GM23338 (cell line): ENCODE data around the gene RPS25. TPM values are rescaled to one million over a fixed set of nuclear protein-coding genes. Genes with fewer than 3 reads are reported as not detected.
A peak's percentile ranks its signal among the peaks of the same experiment; 100 is the strongest.

Experiments
- ATAC-seq: fragments of 200-7000 bp; cut with Tn5 transposase; 3 replicates; pipeline ENCODE4 v1.9.1; 2020
- DNase-seq: peaks from one replicate; pipeline ENCODE4 v3.0.0-alpha.2; 2015; ENCODE audit warnings: low spot score
- H2AFZ ChIP-seq: fragments of 200-600 bp; sonication (generic); 2 replicates; pipeline ENCODE4 v1.8.0; 2016; ENCODE audit warnings: antibody characterized with exemption, mild to moderate bottlenecking, moderate library complexity
- H3F3A ChIP-seq: fragments of 200-600 bp; sonication (generic); replicated peaks from 2 replicates; pipeline ENCODE4 v1.8.0; 2017; ENCODE audit warnings: antibody characterized with exemption, mixed run types, low read depth
- H3K27ac ChIP-seq: fragments of 200-600 bp; sonication (generic); 2 replicates; pipeline ENCODE4 v1.6.1; 2016; ENCODE audit warnings: low read depth
- H3K27me3 ChIP-seq: fragments of 200-600 bp; sonication (generic); 2 replicates; pipeline ENCODE4 v1.8.0; 2016; ENCODE audit warnings: mild to moderate bottlenecking, mixed run types, moderate library complexity; ENCODE audit not compliant: insufficient read depth
- H3K36me3 ChIP-seq: fragments of 200-600 bp; sonication (generic); 2 replicates; pipeline ENCODE4 v1.8.0; 2016; ENCODE audit warnings: mild to moderate bottlenecking; ENCODE audit not compliant: insufficient read depth
- H3K4me1 ChIP-seq: fragments of 200-600 bp; sonication (generic); 2 replicates; pipeline ENCODE4 v1.8.0; 2016; ENCODE audit warnings: mild to moderate bottlenecking, moderate library complexity; ENCODE audit not compliant: insufficient read depth
- H3K4me2 ChIP-seq: fragments of 200-600 bp; sonication (generic); 2 replicates; pipeline ENCODE4 v1.7.1; 2017; ENCODE audit warnings: mixed run types
- H3K4me3 ChIP-seq: fragments of 200-600 bp; sonication (generic); 2 replicates; pipeline ENCODE4 v1.6.1; 2016; ENCODE audit warnings: mixed run types
- H3K79me2 ChIP-seq: fragments of 200-600 bp; sonication (generic); replicated peaks from 2 replicates; pipeline ENCODE4 v1.8.0; 2017; ENCODE audit warnings: mild to moderate bottlenecking; ENCODE audit not compliant: insufficient read depth
- H3K9me2 ChIP-seq: fragments of 200-600 bp; sonication (generic); 2 replicates; pipeline ENCODE4 v1.8.0; 2017; ENCODE audit not compliant: insufficient read depth
- H4K20me1 ChIP-seq: fragments of 200-600 bp; sonication (generic); replicated peaks from 2 replicates; pipeline ENCODE4 v1.8.0; 2017; ENCODE audit warnings: mild to moderate bottlenecking; ENCODE audit not compliant: insufficient read depth
- H3K27ac Mint-ChIP-seq: 2 replicates; pipeline ENCODE4 v1.8.0; 2020; ENCODE audit warnings: inconsistent platforms, mild to moderate bottlenecking, moderate library complexity, mixed read lengths
- H3K27me3 Mint-ChIP-seq: 3 replicates; pipeline ENCODE4 v1.8.0; 2022; ENCODE audit warnings: low read depth, mild to moderate bottlenecking, moderate library complexity, mixed read lengths, inconsistent platforms; ENCODE audit not compliant: insufficient read depth, poor library complexity
- H3K36me3 Mint-ChIP-seq: 3 replicates; pipeline ENCODE4 v1.8.0; 2021; ENCODE audit warnings: low read depth, mild to moderate bottlenecking, inconsistent platforms, moderate library complexity, mixed read lengths
- H3K4me1 Mint-ChIP-seq: 3 replicates; pipeline ENCODE4 v1.8.0; 2020; ENCODE audit warnings: mild to moderate bottlenecking, inconsistent platforms, mixed read lengths
- H3K4me3 Mint-ChIP-seq: 3 replicates; pipeline ENCODE4 v1.8.0; 2021; ENCODE audit warnings: moderate library complexity, mild to moderate bottlenecking, inconsistent platforms, mixed read lengths
- H3K9me3 Mint-ChIP-seq: 3 replicates; pipeline ENCODE4 v1.8.0; 2020; ENCODE audit warnings: moderate library complexity, mild to moderate bottlenecking, inconsistent platforms, mixed read lengths
- CREB1 ChIP-seq: fragments of 250-450 bp; sonication (Bioruptor Pico); IDR thresholded peaks from 2 replicates; pipeline ENCODE4 v1.5.0; 2020; ENCODE audit warnings: low read depth, mild to moderate bottlenecking, moderate library complexity
- JUNB ChIP-seq: IDR thresholded peaks from one replicate; pipeline ENCODE4 v1.6.1; 2016; ENCODE audit warnings: antibody characterized with exemption; ENCODE audit not compliant: unreplicated experiment
- POLR2AphosphoS5 ChIP-seq: IDR thresholded peaks from 2 replicates; pipeline ENCODE4 v1.6.1; 2016; ENCODE audit warnings: antibody characterized with exemption, low read depth
- ZNF114 ChIP-seq: fragments of 250-450 bp; sonication (Bioruptor Pico); IDR thresholded peaks from 2 replicates; pipeline ENCODE4 v1.5.0; 2020; ENCODE audit warnings: mild to moderate bottlenecking, moderate library complexity
- polyA plus RNA-seq: library from polyadenylated mRNA; unstranded; fragments of >200 nt; fragmentation: Nextera tagmentation; extraction: Ambion mirVana; gene quantifications from 2 replicates; pipeline ENCODE4 v1.2.1, GENCODE V29; 2016
- total RNA-seq: library from RNA; depleted of rRNA; stranded (reverse); fragments of >200 nt; shearing (Covaris generic); gene quantifications from 2 replicates; pipeline ENCODE4 v1.2.3, GENCODE V29; 2014
- TF ChIP-seq, protein P1 (sequence below), 2 experiments: fragments of 200-600 bp in 1 of 2; sonication (generic) in 1 of 2; conservative IDR thresholded peaks; 2 replicates each; pipeline versions ENCODE4 v1.5.1 to v1.6.1; 2016 to 2017; ENCODE audit warnings: antibody characterized with exemption in 2 of 2, low read depth in 2 of 2, mild to moderate bottlenecking in 2 of 2, moderate library complexity in 1 of 2
- TF ChIP-seq, protein P2 (sequence below): IDR thresholded peaks from 2 replicates; pipeline ENCODE4 v1.6.1; 2016; ENCODE audit warnings: antibody characterized with exemption
- TF ChIP-seq, protein P3 (sequence below): IDR thresholded peaks from one replicate; pipeline ENCODE4 v1.6.1; 2018; ENCODE audit warnings: antibody characterized with exemption; ENCODE audit not compliant: unreplicated experiment

Gene RPS25
- total and polyA plus RNA-seq, 2 experiments from 2014 or later: 1,965 to 3,622 TPM

DNA sequence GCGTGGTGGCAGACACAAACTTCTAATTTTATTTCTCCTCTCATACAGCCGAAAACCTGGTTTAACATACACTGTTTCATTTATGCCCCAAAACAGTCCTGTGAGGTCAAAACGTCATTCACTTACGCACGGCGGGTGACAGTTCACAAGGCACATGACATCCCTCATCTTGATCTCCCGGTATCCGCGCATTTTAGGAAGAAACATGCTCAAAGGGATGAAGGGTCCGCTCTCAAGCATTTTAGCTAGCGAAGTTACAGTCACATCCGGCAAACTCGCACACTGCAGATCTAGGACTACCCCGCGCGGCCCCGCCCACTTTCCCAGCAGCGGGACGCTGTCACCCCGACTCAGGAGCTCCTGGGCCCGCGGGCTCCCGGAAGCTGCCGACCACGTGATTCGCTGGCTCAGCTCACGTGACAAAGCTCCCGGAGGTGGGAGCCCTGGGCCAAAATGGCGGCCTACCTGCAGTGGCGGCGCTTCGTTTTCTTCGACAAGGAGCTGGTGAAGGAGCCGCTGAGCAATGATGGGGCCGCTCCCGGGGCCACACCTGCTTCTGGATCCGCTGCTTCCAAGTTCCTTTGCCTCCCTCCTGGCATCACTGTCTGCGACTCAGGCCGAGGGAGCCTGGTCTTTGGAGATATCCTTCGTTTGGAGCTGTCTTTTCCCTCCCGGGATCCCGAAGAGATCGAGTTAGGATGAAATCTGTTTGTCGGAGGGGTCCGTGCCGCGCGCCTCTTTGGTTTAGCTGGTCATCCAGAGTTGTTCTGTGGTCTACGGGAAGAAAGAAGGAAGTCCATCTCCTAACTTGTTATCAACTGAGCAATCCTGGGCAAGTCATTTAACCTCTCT lies 49.5 kb upstream of the RPS25 start, which contains the start of gene VPS11:
Gene VPS11 (plus strand): TSS at position 448 of the 852 bp plus-strand sequence. CDS start 6 bp downstream, at position 454.
- peaks cover 8% of the 10 kb centered on the region for H3K27me3 Mint-ChIP-seq
- peak within 1 kb of the TSS; percentile 91 for H3K27ac ChIP-seq
- H3K79me2 ChIP-seq: peaks cover 17% of the 10 kb centered on the region
- H3K4me3 Mint-ChIP-seq: peak within 1 kb of the TSS; percentile 99
- no peaks in the 10 kb centered on the region for H3K9me2 ChIP-seq
- H3K27me3 ChIP-seq: no peaks in the 10 kb centered on the region
- H3K4me2 ChIP-seq: peak within 1 kb of the TSS; percentile 88
- peak within 1 kb of the TSS; percentile 97 for H2AFZ ChIP-seq
- H4K20me1 ChIP-seq: 0 out of 2 replicates have a peak, but pooled peaks cover 6% of the 10 kb centered on the region
- H3K4me1 ChIP-seq: no peaks in the 10 kb centered on the region
- H3K27ac Mint-ChIP-seq: peak within 1 kb of the TSS; percentile 89
- ATAC-seq (peak; percentile 98), DNase-seq (peak; percentile 99)
- peaks cover 7% of the 10 kb centered on the region; the same call in 1 of the 2 replicates for H3F3A ChIP-seq
- peak; percentile 69 for TF ChIP-seq POLR2AphosphoS5
- TF ChIP-seq, protein P1, sequence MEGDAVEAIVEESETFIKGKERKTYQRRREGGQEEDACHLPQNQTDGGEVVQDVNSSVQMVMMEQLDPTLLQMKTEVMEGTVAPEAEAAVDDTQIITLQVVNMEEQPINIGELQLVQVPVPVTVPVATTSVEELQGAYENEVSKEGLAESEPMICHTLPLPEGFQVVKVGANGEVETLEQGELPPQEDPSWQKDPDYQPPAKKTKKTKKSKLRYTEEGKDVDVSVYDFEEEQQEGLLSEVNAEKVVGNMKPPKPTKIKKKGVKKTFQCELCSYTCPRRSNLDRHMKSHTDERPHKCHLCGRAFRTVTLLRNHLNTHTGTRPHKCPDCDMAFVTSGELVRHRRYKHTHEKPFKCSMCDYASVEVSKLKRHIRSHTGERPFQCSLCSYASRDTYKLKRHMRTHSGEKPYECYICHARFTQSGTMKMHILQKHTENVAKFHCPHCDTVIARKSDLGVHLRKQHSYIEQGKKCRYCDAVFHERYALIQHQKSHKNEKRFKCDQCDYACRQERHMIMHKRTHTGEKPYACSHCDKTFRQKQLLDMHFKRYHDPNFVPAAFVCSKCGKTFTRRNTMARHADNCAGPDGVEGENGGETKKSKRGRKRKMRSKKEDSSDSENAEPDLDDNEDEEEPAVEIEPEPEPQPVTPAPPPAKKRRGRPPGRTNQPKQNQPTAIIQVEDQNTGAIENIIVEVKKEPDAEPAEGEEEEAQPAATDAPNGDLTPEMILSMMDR (conservative IDR thresholded peaks at IDR 0.05; ENCODE audit: low read depth in 2 of 2): no peak
- TF ChIP-seq JUNB: no peak
- TF ChIP-seq ZNF114: no peak
- TF ChIP-seq, protein P2, sequence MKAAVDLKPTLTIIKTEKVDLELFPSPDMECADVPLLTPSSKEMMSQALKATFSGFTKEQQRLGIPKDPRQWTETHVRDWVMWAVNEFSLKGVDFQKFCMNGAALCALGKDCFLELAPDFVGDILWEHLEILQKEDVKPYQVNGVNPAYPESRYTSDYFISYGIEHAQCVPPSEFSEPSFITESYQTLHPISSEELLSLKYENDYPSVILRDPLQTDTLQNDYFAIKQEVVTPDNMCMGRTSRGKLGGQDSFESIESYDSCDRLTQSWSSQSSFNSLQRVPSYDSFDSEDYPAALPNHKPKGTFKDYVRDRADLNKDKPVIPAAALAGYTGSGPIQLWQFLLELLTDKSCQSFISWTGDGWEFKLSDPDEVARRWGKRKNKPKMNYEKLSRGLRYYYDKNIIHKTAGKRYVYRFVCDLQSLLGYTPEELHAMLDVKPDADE: peak; percentile 58
- TF ChIP-seq, protein P3, sequence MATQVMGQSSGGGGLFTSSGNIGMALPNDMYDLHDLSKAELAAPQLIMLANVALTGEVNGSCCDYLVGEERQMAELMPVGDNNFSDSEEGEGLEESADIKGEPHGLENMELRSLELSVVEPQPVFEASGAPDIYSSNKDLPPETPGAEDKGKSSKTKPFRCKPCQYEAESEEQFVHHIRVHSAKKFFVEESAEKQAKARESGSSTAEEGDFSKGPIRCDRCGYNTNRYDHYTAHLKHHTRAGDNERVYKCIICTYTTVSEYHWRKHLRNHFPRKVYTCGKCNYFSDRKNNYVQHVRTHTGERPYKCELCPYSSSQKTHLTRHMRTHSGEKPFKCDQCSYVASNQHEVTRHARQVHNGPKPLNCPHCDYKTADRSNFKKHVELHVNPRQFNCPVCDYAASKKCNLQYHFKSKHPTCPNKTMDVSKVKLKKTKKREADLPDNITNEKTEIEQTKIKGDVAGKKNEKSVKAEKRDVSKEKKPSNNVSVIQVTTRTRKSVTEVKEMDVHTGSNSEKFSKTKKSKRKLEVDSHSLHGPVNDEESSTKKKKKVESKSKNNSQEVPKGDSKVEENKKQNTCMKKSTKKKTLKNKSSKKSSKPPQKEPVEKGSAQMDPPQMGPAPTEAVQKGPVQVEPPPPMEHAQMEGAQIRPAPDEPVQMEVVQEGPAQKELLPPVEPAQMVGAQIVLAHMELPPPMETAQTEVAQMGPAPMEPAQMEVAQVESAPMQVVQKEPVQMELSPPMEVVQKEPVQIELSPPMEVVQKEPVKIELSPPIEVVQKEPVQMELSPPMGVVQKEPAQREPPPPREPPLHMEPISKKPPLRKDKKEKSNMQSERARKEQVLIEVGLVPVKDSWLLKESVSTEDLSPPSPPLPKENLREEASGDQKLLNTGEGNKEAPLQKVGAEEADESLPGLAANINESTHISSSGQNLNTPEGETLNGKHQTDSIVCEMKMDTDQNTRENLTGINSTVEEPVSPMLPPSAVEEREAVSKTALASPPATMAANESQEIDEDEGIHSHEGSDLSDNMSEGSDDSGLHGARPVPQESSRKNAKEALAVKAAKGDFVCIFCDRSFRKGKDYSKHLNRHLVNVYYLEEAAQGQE: no peak
- TF ChIP-seq CREB1 (CRISPR knock-in tag): no peak
- H3K4me1 Mint-ChIP-seq: peaks cover 6% of the 10 kb centered on the region; the same call in 2 of the 3 replicates
- peak within 1 kb of the TSS; percentile 94 for H3K4me3 ChIP-seq
- peaks cover 12% of the 10 kb centered on the region; the same call in 1 of the 2 replicates for H3K36me3 ChIP-seq
- H3K9me3 Mint-ChIP-seq: no peaks in the 10 kb centered on the region
- peaks cover 19% of the 10 kb centered on the region for H3K36me3 Mint-ChIP-seq
